Spleen (tissue), 11 donors: ENCODE results near the gene TIFAB. TPM values are rescaled to one million over a fixed set of nuclear protein-coding genes. Genes with fewer than 3 reads are reported as not detected.

Experiments used
- DNase-seq: peaks from one replicate; pipeline ENCODE4 v3.0.0-alpha.2; 2020
- H3K27ac ChIP-seq, 8 donors: fragments of 200-600 bp; sonication (generic) in 7 of 8; 1 replicate in 4 of 8; 2 replicates in 4 of 8; pipeline versions ENCODE4 v1.5.0 to v1.8.0; 2016 to 2021; ENCODE audit warnings: inconsistent platforms in 4 of 8, mild to moderate bottlenecking in 4 of 8, moderate library complexity in 1 of 8
- H3K27me3 ChIP-seq, 7 donors: fragments of 200-600 bp; sonication (generic) in 6 of 7; replicated peaks in 1 of 7; 1 replicate in 4 of 7; 2 replicates in 3 of 7; pipeline versions ENCODE4 v1.5.0 to v1.8.0; 2016 to 2021; ENCODE audit warnings: inconsistent platforms in 3 of 7, mild to moderate bottlenecking in 1 of 7
- H3K36me3 ChIP-seq, 6 donors: fragments of 200-600 bp; sonication (generic) in 5 of 6; 1 replicate in 4 of 6; 2 replicates in 2 of 6; pipeline versions ENCODE4 v1.5.0 to v1.8.0; 2016 to 2021; ENCODE audit warnings: inconsistent platforms in 2 of 6
- H3K4me1 ChIP-seq, 6 donors: fragments of 200-600 bp; sonication (generic) in 5 of 6; 1 replicate in 3 of 6; 2 replicates in 3 of 6; pipeline versions ENCODE4 v1.5.0 to v1.8.0; 2016 to 2021; ENCODE audit warnings: inconsistent platforms in 3 of 6
- H3K4me3 ChIP-seq, 8 donors: fragments of 200-600 bp; sonication (generic) in 7 of 8; 1 replicate in 4 of 8; 2 replicates in 4 of 8; pipeline versions ENCODE4 v1.5.0 to v1.8.0; 2016 to 2021; ENCODE audit warnings: inconsistent platforms in 4 of 8, mild to moderate bottlenecking in 4 of 8, moderate library complexity in 2 of 8
- H3K9me3 ChIP-seq, 8 donors: fragments of 200-600 bp; sonication (generic) in 7 of 8; 1 replicate in 4 of 8; 2 replicates in 4 of 8; pipeline versions ENCODE4 v1.5.0 to v1.8.0; 2016 to 2021; ENCODE audit warnings: inconsistent platforms in 4 of 8
- POLR2A ChIP-seq, 3 donors: fragments of 450-650 bp; IDR thresholded peaks; one replicate each; pipeline ENCODE4 v1.5.1; 2017; ENCODE audit warnings: antibody characterized with exemption in 3 of 3, mild to moderate bottlenecking in 1 of 3
- POLR2AphosphoS5 ChIP-seq, 3 donors: sonication (generic); formaldehyde crosslinking; IDR thresholded peaks; one replicate each; pipeline ENCODE4 v1.5.1; 2017; ENCODE audit warnings: antibody characterized with exemption in 3 of 3
- WGBS, 5 donors: extraction: QIAGEN DNeasy Blood & Tissue Kit in 3 of 5; methylation state at CpG; one replicate each; pipeline versions ENCODE4 v1.1.5 to v1.1.7; 2013 to 2018; 5-methylcytosine and 5-hydroxymethylcytosine counted together
- intact Hi-C: fragments of 100-400 bp; cut with DNase I; formaldehyde crosslinking; loops from one replicate; pipeline ENCODE4 v1.15.0; 2023; ENCODE audit warnings: low total_unique reads
- polyA plus RNA-seq, 3 donors: library from polyadenylated mRNA; stranded (reverse); fragments of 200-250 nt; gene quantifications; one replicate each; pipeline ENCODE4 v1.2.1, GENCODE V29; 2013
- total RNA-seq, 7 donors: library from RNA; depleted of rRNA in 3 of 7; stranded (reverse); fragments of >200 nt in 3 of 7; fragmentation: NEBNext Ultra II Directional in 4 of 7; extraction: Animal tissue kit (Norgen Biotek cat#: 25700) in 4 of 7; gene quantifications; one replicate each; pipeline versions ENCODE4 v1.1.0 to v1.2.1, GENCODE V29; 2016 to 2021
- TF ChIP-seq, protein P1 (sequence below), 11 experiments: fragments of 200-600 bp in 7 of 11; fragments of 450-650 bp in 4 of 11; sonication (generic) in 4 of 11; IDR thresholded peaks in 8 of 11; conservative IDR thresholded peaks in 3 of 11; 1 replicate in 7 of 11; 2 replicates in 4 of 11; pipeline versions ENCODE4 v1.4.0 to v1.8.0; 2016 to 2021; ENCODE audit warnings: antibody characterized with exemption in 11 of 11, inconsistent platforms in 4 of 11, mild to moderate bottlenecking in 1 of 11
- donor health status: healthy with polysubstance abuse.
- donor health status: DM: no; HTN: no; CAD: no; lungs with moderate emphysema.
- donor health status: DM: no; HTN: no; CAD: no.
- donor health status: Bipolar disorder and iron deficiency.
- donor health status: healthy.
- donor health status: DM: no; HTN: no; CAD: no.
- donor health status: DM: yes; HTN: yes; CAD: no.

Gene TIFAB
- total and polyA plus RNA-seq, 10 donors: 0.37 to 4.0 (median 1.1) TPM

- Histone ChIP-seq H3K4me1 (peaks cover 5 to 15% (median 11%) of the 10 kb centered on the region in 6 donors), H3K27me3 (peaks cover 0 to 61% (median 26%) of the 10 kb centered on the region in 7 donors), H3K36me3 (no peaks in the 10 kb centered on the region), H3K4me3 (no peak overlapping the region), H3K27ac (no peak overlapping the region), H3K9me3 (no peaks in the 10 kb centered on the region)
- TF ChIP-seq, protein P1, sequence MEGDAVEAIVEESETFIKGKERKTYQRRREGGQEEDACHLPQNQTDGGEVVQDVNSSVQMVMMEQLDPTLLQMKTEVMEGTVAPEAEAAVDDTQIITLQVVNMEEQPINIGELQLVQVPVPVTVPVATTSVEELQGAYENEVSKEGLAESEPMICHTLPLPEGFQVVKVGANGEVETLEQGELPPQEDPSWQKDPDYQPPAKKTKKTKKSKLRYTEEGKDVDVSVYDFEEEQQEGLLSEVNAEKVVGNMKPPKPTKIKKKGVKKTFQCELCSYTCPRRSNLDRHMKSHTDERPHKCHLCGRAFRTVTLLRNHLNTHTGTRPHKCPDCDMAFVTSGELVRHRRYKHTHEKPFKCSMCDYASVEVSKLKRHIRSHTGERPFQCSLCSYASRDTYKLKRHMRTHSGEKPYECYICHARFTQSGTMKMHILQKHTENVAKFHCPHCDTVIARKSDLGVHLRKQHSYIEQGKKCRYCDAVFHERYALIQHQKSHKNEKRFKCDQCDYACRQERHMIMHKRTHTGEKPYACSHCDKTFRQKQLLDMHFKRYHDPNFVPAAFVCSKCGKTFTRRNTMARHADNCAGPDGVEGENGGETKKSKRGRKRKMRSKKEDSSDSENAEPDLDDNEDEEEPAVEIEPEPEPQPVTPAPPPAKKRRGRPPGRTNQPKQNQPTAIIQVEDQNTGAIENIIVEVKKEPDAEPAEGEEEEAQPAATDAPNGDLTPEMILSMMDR (IDR thresholded peaks at IDR 0.05 in 8 of 11, conservative IDR thresholded peaks at IDR 0.05 in 3 of 11): no peak
- TF ChIP-seq POLR2A (IDR thresholded peaks at IDR 0.05) (no peak), POLR2AphosphoS5 (IDR thresholded peaks at IDR 0.05) (no peak)
- DNase-seq: peak; percentile 25
- 72 to 98% (median 95%) methylated on average over 2 of the region's 2 CpGs for WGBS, 5 donors
- intact Hi-C loops: loop anchor here (5.0 kb wide), 1 partner anchor 84 kb away; no protein-coding TSS in a partner anchor
Measured at GRCh38 chr5:135468541-135468940, 16.4 kb upstream of the TIFAB start.

DNA sequence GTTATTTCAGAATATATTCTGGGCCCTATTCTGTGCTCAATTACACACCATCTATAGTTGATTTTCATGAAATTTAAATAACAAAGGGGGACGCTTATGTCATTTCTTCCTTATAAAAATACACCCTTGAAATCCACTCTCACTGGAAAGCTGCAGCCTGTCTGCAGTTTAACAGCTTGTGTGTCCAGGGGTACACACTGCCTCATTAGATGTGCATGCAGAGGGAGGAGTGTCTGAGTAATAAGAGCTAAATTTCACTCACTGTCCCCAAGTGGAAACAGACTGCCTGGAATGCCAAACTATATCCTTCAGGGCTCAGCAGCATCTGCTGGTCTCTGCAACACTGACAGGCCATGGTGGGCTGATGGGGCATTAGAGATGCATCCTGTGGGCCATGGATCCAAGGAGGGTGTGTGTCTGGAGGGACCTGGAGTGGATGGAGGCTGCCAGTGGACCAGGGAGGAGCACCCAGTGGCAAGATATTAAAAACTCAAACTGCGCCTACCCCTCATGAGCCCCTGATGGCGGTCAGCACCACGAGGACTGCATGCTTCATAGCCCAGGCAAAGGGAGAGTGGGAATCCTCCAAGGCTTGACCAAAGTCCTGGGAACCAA lies 15.8 kb upstream of the TIFAB start:
- Histone ChIP-seq H3K27ac (no peak overlapping the region), H3K27me3 (peaks cover 0 to 65% (median 26%) of the 10 kb centered on the region in 7 donors), H3K36me3 (no peaks in the 10 kb centered on the region), H3K4me3 (no peak overlapping the region), H3K9me3 (no peaks in the 10 kb centered on the region), H3K4me1 (peaks cover 5 to 15% (median 11%) of the 10 kb centered on the region in 6 donors)
- peak; percentile 52 for DNase-seq
- no peak for TF ChIP-seq POLR2A (IDR thresholded peaks at IDR 0.05)
- TF ChIP-seq, protein P1 (IDR thresholded peaks at IDR 0.05 in 8 of 11, conservative IDR thresholded peaks at IDR 0.05 in 3 of 11): no peak
- no peak for TF ChIP-seq POLR2AphosphoS5 (IDR thresholded peaks at IDR 0.05)
- WGBS, 5 donors: 70 to 94% (median 88%) methylated on average over 4 of the region's 4 CpGs
- intact Hi-C loops: loop anchor here (5.0 kb wide), 1 partner anchor 84 kb away; no protein-coding TSS in a partner anchor

- intact Hi-C loops: loop anchor here (5.0 kb wide), 1 partner anchor 85 kb away; no protein-coding TSS in a partner anchor
- Histone ChIP-seq H3K27me3 (peaks cover 0 to 74% (median 26%) of the 10 kb centered on the region in 7 donors), H3K9me3 (no peaks in the 10 kb centered on the region), H3K4me3 (no peak overlapping the region), H3K27ac (no peak overlapping the region), H3K36me3 (no peaks in the 10 kb centered on the region), H3K4me1 (peaks cover 5 to 22% (median 11%) of the 10 kb centered on the region in 6 donors)
- DNase-seq: peak; percentile 38
- TF ChIP-seq, protein P1 (IDR thresholded peaks at IDR 0.05 in 8 of 11, conservative IDR thresholded peaks at IDR 0.05 in 3 of 11): no peak
- TF ChIP-seq POLR2AphosphoS5 (IDR thresholded peaks at IDR 0.05): no peak
- no peak for TF ChIP-seq POLR2A (IDR thresholded peaks at IDR 0.05)
- WGBS, 5 donors: 79 to 86% (median 83%) methylated on average over 15 of the region's 15 CpGs
Measured at GRCh38 chr5:135467051-135467625, 15.0 kb upstream of the TIFAB start.
